Activated B cell treated with CpG ODN at 0.5 μM for 24 hours (primary cell): ENCODE measurements around the gene DIS3L2. TPM values are rescaled to one million over a fixed set of nuclear protein-coding genes. Genes with fewer than 3 reads are reported as not detected.
A peak's percentile ranks its signal among the peaks of the same experiment; 100 is the strongest.

Experiments
- ATAC-seq: fragments of 200-7000 bp; cut with Tn5 transposase; one replicate; pipeline ENCODE4 v1.10.0; 2021; ENCODE audit warnings: low read depth, mild to moderate bottlenecking, moderate library complexity
- CTCF ChIA-PET: fragments of 350-600 bp; sonication (Branson Sonifier 250); formaldehyde crosslinking; loops from one replicate; lab custom pipeline; 2021; ENCODE audit warnings: antibody characterized with exemption; lab: Charles Lee
- POLR2A ChIA-PET: fragments of 350-600 bp; sonication (Branson Sonifier 250); formaldehyde crosslinking; loops from one replicate; lab custom pipeline; 2021; ENCODE audit warnings: antibody characterized with exemption; lab: Charles Lee
- DNase-seq: peaks from one replicate; pipeline ENCODE4 v3.0.0; 2022
- H3K27ac Mint-ChIP-seq: one replicate; pipeline ENCODE4 v1.8.0; 2020; ENCODE audit warnings: mixed read lengths
- H3K27me3 Mint-ChIP-seq: one replicate; pipeline ENCODE4 v1.8.0; 2021; ENCODE audit warnings: mixed read lengths
- H3K36me3 Mint-ChIP-seq: one replicate; pipeline ENCODE4 v1.8.0; 2021; ENCODE audit warnings: low read depth, mixed read lengths
- H3K4me1 Mint-ChIP-seq: one replicate; pipeline ENCODE4 v1.8.0; 2021; ENCODE audit warnings: mixed read lengths
- H3K4me3 Mint-ChIP-seq: one replicate; pipeline ENCODE4 v1.8.0; 2020; ENCODE audit warnings: mild to moderate bottlenecking, mixed read lengths
- H3K9me3 Mint-ChIP-seq: one replicate; pipeline ENCODE4 v1.8.0; 2020; ENCODE audit warnings: mixed read lengths
- intact Hi-C: fragments of 100-400 bp; cut with micrococcal nuclease; formaldehyde crosslinking; loops from one replicate; pipeline ENCODE4 v1.15.1; 2024
- total RNA-seq: library from RNA; stranded (reverse); gene quantifications from 2 replicates; pipeline ENCODE4 v1.2.3, GENCODE V29; 2022
- TF ChIP-seq, protein P1 (sequence below): fragments of 200-600 bp; IDR thresholded peaks from one replicate; pipeline ENCODE4 v1.8.0; 2022; ENCODE audit warnings: antibody characterized with exemption, mild to moderate bottlenecking

DIS3L2 gene
- total RNA-seq, 1 donor from 2014 or later = 65.9 TPM

- H3K27ac Mint-ChIP-seq = no peak overlapping the region
- no peak for DNase-seq
- intact Hi-C loops = no loop called here
- peaks cover 13% of the 10 kb centered on the region for H3K27me3 Mint-ChIP-seq
- ChIA-PET CTCF (no interaction called here), POLR2A (no interaction called here)
- no peak for ATAC-seq
- H3K36me3 Mint-ChIP-seq = no peaks in the 10 kb centered on the region
- TF ChIP-seq, protein P1, sequence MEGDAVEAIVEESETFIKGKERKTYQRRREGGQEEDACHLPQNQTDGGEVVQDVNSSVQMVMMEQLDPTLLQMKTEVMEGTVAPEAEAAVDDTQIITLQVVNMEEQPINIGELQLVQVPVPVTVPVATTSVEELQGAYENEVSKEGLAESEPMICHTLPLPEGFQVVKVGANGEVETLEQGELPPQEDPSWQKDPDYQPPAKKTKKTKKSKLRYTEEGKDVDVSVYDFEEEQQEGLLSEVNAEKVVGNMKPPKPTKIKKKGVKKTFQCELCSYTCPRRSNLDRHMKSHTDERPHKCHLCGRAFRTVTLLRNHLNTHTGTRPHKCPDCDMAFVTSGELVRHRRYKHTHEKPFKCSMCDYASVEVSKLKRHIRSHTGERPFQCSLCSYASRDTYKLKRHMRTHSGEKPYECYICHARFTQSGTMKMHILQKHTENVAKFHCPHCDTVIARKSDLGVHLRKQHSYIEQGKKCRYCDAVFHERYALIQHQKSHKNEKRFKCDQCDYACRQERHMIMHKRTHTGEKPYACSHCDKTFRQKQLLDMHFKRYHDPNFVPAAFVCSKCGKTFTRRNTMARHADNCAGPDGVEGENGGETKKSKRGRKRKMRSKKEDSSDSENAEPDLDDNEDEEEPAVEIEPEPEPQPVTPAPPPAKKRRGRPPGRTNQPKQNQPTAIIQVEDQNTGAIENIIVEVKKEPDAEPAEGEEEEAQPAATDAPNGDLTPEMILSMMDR = no peak
- H3K4me3 Mint-ChIP-seq = no peak overlapping the region
- H3K4me1 Mint-ChIP-seq = peaks cover 3% of the 10 kb centered on the region
- peaks cover 2% of the 10 kb centered on the region for H3K9me3 Mint-ChIP-seq
Observed at GRCh38 chr2:231955758-231956472, 5.6 kb upstream of the DIS3L2 start.

DNA sequence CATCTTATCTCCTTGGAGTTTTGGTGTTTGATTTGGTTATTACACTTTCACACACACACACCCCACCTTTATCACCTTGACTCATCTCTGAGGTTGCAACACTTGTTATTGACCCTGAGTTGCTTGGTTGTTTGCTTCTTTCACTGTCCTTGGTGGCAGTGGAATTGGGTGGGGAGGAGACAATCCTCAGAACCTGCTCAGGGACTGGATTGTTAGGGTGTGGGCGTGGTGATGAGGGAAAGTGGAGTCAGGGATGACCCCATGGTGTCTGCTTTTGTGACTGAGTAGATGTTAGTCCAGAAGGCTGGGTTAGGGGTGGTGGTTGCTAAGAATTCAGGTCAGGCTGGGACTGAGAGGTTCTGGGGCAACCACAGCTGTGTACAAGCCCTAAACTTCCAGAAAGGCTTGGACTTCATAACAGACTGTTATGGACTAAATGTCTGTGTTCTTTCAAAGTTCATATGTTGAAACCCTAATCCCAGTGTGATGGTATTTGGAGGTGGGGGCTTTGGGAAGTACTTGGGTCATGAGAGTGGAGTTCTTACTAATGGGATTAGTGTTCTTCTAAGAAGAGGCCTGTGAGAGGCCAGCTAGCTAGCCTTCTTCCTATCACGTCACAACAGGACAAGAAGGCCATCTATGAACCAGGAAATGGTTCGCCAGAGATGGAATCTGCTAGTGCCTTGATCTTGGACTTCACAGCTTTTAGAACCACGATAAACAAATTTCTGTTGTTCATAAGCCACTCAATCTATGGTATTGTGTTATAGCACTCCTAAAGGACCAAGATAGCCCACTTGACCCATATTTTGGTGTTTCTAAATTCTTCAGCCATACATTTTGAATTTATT is 3.4 kb upstream of the DIS3L2 start:
- Mint-ChIP-seq H3K27me3 (peaks cover 7% of the 10 kb centered on the region), H3K9me3 (no peaks in the 10 kb centered on the region), H3K27ac (no peak overlapping the region), H3K36me3 (peaks cover 2% of the 10 kb centered on the region), H3K4me1 (peaks cover 19% of the 10 kb centered on the region), H3K4me3 (no peak overlapping the region)
- TF ChIP-seq, protein P1 = no peak
- DNase-seq (no peak), ATAC-seq (no peak)
- ChIA-PET CTCF (no interaction called here), POLR2A (no interaction called here)
- intact Hi-C loops = no loop called here

DNA sequence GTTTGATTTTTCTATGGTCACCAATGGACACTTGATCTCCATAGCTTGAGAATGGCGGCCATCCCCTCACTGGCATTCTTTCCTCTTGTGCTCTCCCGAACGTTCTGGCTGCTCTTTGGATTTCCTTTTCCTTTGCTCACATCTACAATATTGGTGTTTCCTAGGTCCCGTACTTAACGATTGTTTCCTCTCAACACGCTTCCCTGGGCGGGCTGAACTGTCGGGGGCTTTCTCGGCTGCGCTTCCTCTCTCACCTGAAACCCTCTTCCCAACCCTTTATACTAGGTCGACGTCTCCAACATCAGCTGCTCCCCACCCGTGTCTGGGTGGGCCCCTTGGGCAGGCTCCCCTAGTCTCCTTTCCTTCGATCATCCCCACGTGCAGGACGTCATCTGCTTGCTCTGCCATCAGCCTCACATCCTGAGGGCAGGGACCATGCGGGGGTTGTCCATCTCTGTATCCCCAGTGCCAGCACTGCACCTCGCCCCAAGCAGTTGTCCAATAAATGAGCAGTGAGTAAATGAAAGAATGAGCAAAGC is 634 bp upstream of the DIS3L2 start:
- peak overlapping the region; percentile 97 for H3K4me3 Mint-ChIP-seq
- peaks cover 36% of the 10 kb centered on the region for H3K4me1 Mint-ChIP-seq
- intact Hi-C loops = loop anchor here (5.0 kb wide), 3 partner anchors 34 to 601 kb away; partner anchors contain the start of genes NPPC and PDE6D
- POLR2A ChIA-PET = interaction anchor here (0.6 to 1.5 kb wide), 5 partner anchors 26 to 1251 kb away, joined by 4 to 5 read pairs (median 4); partner anchors contain the start of gene COPS7B
- TF ChIP-seq, protein P1 = no peak
- H3K36me3 Mint-ChIP-seq = peaks cover 2% of the 10 kb centered on the region
- no peaks in the 10 kb centered on the region for H3K9me3 Mint-ChIP-seq
- peak overlapping the region; percentile 80 for H3K27ac Mint-ChIP-seq
- no peaks in the 10 kb centered on the region for H3K27me3 Mint-ChIP-seq
- DNase-seq (no peak), ATAC-seq (no peak)
- CTCF ChIA-PET = no interaction called here

DNA sequence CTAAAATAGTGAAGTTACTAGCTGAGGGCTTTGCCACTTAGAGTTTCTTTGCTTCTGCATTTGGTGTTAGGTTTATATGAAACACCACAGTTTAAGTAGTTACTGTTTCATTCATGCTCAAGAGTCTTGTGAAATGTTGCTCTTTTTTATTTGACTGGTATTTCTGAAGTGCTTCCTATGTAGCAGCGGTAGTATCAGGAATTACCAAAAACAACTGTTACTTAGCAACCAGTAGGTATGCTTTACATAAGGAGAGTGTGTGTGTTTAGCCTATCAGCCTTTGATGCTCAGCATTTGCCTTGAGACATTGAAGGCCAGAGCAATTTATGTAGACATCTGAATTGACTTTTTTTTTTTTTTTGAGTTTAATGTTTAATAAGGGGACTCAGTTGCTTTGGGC is 3.6 kb downstream of the DIS3L2 start:
- Mint-ChIP-seq H3K4me1 (peaks cover 50% of the 10 kb centered on the region), H3K36me3 (peaks cover 5% of the 10 kb centered on the region), H3K27ac (no peak overlapping the region), H3K4me3 (no peak overlapping the region), H3K9me3 (peaks cover 4% of the 10 kb centered on the region), H3K27me3 (no peaks in the 10 kb centered on the region)
- TF ChIP-seq, protein P1 = no peak
- DNase-seq (no peak), ATAC-seq (no peak)
- ChIA-PET CTCF (no interaction called here), POLR2A (no interaction called here)
- intact Hi-C loops = no loop called here

DNA sequence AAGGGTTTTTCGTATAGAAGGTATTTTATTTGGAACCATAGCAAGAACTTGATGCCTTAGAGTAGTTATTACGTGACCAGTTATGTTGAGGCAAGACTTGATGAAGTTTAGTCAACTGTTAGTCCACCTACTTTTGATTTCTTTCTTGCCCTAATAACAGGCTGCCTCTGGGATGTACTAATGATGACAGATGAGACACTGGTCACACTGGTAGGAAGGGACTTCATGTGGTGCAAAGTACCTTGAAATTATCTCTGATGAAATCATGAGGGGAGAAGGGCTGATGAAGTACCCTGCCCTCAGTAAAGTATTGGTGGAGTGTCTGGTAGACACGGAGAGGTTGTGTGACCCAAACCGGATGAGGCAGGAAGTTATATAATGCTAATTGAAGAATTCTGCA is 5.4 kb downstream of the DIS3L2 start:
- H3K4me3 Mint-ChIP-seq = peak overlapping the region; percentile 5
- DNase-seq (no peak), ATAC-seq (no peak)
- POLR2A ChIA-PET = no interaction called here
- H3K27me3 Mint-ChIP-seq = no peaks in the 10 kb centered on the region
- TF ChIP-seq, protein P1 = no peak
- H3K9me3 Mint-ChIP-seq = peaks cover 4% of the 10 kb centered on the region
- peaks cover 4% of the 10 kb centered on the region for H3K36me3 Mint-ChIP-seq
- peaks cover 43% of the 10 kb centered on the region for H3K4me1 Mint-ChIP-seq
- H3K27ac Mint-ChIP-seq = no peak overlapping the region
- CTCF ChIA-PET = no interaction called here
- intact Hi-C loops = no loop called here
